KBM-7 (cell line): ENCODE measurements around the gene FLACC1.
"Not testable (repeated sequence)": the region's sequence is repeated elsewhere in the genome, so short reads cannot be mapped to it uniquely, and the experiment has no call there.

Experiments used
- DNase-seq: peaks from one replicate; pipeline ENCODE4 v3.0.0-alpha.2; 2015
- in situ Hi-C: fragments of 300-500 bp; cut with MboI; formaldehyde crosslinking; loops from 2 replicates; pipeline ENCODE4 v1.14.3; 2020; ENCODE audit warnings: low sequenced_read_pairs, low pct_unique_long_range_greater_than_20kb, mixed read lengths

FLACC1 gene

DNA sequence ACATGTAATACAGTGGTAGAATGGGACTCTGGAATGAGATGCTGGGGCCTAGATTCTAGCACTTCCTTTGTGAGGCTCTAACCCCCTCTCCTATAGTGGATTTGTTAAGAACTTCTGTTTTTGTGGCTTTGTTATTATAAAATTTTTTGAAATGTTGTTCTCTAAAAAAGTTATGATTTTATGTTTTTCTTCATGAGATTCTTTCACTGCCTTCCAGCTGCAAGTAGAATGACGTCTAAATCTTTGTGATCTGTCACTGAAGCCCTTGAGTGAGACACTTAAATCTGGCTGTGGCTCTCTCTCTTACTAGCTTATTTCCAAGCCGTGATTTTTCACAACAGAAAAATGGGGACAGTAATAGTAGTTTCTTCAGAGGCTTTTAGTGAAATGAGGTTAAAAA is 95.2 kb downstream of the FLACC1 start:
- in situ Hi-C loops, result loop anchor here (25.0 kb wide), 1 partner anchor 100 kb away; the partner anchor contains the start of gene FLACC1
- peak; percentile 46 for DNase-seq

DNA sequence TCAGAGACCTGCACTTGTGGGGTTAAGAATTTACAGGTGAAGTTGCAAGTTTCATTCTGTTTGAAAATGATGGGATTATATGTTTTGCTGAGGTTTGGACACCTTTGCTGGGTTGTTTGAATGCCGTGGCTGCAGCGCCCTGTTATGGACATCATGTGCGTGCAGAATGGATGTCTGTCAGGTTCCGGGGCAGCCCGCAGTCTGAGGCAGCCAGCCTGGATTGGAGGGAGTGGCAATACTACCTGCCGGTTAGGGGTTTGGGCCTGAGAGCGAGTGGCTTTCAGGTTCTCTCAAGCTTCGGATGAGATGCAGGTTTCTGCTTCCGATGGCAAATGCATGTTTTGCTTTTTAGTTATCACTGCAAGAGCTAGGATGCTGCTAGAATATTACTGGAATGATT is 95.7 kb downstream of the FLACC1 start:
- in situ Hi-C loops, result loop anchor here (25.0 kb wide), 1 partner anchor 101 kb away; the partner anchor contains the start of gene FLACC1

DNA sequence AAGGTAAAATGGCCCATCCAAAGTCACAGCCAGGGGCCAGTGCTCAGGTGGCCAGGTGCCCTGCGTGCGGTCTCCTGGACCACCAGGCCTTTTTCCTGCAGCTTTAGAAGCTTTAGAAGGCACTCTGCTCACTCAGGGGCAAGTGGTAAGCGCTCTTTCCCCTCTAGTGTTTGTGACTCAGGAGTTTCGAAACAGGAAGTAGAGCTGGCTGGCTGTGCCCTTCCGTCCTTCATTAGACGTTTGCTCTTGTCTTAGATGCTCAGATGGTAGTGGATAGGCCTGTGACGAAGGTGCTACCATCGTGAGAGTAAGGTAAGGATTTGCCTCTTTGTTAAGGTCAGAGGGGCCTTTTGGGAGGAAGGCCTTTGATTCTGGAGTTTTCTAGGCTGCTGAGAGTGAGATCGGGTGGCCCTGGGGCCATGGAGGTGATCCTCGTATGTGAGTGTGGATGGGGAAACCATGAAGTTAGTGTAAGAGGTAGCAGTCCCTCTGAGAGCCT is 96.8 kb downstream of the FLACC1 start, which contains the start of gene CASP8:
Gene CASP8, plus strand, starts transcription at position 235 of the 499 bp plus-strand sequence. CDS start 5,951 bp downstream, outside the sequence.
- in situ Hi-C loops, result loop anchor here (25.0 kb wide), 1 partner anchor 102 kb away; the partner anchor contains the start of gene FLACC1
- DNase-seq, result peak; percentile 89

More for the DNA sequence above, 95.7 kb downstream of the FLACC1 start:
- peak; percentile 63 for DNase-seq

DNA sequence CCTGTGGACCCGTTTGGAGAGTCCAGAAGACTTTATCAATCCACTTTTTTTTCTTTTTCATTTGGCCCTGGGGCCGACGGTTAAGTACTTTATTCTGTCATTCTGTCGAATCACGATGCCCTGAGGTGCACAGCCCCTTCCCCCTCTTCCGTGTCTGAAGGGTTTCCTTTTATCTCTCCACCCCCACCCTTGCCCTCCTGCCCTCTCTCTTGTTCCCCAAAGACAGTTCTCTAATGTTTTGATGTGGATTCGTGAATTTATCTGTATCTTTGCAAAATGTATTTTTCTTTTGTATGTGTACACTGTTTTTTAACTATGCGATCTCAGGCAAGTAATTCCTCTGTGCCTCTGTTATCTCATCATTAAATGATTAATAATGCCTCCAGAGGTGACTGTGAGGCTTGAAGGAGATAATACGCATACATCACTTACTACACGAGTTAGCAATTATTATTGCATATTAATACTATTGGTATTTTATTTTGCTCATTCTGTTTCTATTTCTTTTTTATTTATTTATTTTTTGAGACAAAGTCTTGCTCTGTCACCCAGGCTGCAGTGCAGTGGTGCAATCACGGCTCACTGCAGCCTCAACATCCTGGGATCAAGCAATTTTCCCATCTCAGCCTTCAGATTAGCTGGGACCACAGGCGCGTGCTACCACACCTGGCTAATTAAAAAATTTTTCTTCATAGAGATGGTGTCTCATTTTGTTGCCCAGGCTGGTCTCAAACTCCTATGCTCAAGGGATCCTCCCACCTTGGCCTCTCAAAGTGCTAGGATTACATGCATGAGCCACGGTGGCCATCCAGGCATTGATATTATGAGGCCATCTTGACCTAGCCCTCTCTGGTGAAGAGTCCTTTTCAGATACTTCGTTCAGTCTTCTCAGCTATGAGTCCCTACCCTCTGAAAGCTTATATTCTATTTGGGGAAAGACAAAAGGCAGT is 98.2 kb downstream of the FLACC1 start:
- no peak for DNase-seq
- in situ Hi-C loops, result loop anchor here (25.0 kb wide), 1 partner anchor 103 kb away; the partner anchor contains the start of gene FLACC1

DNA sequence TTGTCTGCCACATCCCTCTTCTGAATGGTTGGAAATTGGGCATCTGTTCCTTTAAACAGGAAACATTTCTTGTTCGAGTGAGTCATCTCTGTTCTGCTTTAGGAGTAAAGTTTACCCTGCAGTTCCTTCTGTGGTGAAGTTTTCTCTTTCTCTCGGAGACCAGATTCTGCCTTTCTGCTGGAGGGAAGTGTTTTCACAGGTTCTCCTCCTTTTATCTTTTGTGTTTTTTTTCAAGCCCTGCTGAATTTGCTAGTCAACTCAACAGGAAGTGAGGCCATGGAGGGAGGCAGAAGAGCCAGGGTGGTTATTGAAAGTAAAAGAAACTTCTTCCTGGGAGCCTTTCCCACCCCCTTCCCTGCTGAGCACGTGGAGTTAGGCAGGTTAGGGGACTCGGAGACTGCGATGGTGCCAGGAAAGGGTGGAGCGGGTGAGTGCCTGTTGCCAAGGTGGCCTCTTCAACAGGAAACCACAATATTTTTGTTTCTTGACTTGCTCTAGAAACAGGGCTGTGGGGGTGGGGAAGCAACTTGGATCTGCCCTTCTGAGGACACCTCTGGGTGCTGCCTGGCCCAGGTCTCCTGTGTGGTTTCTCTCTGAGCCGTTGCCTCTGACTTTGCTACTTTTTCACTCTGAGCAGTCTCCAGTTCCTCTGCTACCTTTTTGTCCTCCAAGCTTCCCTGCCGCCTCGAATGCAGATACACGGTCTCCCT is 99.0 kb downstream of the FLACC1 start:
- DNase-seq, result peak; percentile 97
- in situ Hi-C loops, result loop anchor here (25.0 kb wide), 1 partner anchor 104 kb away; the partner anchor contains the start of gene FLACC1

DNA sequence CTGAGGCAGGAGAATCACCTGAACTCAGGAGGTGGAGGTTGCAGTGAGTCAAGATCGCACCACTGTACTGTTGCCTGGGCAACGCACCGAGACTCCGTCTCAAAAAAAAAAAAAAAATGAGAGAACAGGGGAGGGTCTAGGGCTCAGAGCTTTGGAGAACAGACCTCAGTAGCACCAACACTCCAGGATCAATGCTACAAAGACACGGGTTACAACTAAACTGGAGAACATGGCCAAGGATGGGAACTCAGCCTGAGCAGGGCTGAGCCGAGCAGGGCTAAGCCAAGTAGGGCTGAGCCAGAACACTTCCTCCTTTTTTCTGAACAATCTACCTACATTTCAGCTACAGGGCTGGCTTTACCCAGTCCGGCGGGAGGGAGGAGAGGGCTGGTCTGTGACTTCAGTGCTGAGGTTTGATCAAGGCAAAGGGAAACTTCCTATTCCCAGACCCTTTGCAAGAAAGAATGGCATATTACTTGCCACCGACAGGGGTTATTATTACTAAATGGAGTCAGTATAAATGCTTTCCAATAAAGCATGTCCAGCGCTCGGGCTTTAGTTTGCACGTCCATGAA is 99.7 kb downstream of the FLACC1 start:
- peak; percentile 94 for DNase-seq
- in situ Hi-C loops, result loop anchor here (25.0 kb wide), 1 partner anchor 105 kb away; the partner anchor contains the start of gene FLACC1

DNA sequence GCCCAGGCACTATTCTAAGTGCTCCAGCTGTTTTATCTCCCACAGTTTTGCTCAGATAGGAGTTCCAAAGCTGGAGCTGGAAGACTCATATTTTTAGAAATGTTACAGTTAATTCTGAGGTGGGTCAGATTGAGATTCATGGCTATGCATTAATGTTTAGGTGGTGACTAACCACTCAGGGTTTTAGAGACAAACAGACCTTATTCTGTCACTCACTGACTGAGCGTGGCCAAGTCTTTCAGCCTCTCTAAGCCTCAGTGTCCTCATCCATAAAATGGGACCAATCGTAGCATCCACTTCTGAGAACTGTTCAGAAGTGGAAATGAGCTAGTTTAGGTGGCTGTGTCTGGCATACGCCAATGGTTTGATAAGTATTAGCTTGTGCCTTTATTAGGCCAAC is 101.1 kb downstream of the FLACC1 start:
- in situ Hi-C loops, result loop anchor here (25.0 kb wide), 1 partner anchor 106 kb away; the partner anchor contains the start of gene FLACC1
- no peak for DNase-seq

DNA sequence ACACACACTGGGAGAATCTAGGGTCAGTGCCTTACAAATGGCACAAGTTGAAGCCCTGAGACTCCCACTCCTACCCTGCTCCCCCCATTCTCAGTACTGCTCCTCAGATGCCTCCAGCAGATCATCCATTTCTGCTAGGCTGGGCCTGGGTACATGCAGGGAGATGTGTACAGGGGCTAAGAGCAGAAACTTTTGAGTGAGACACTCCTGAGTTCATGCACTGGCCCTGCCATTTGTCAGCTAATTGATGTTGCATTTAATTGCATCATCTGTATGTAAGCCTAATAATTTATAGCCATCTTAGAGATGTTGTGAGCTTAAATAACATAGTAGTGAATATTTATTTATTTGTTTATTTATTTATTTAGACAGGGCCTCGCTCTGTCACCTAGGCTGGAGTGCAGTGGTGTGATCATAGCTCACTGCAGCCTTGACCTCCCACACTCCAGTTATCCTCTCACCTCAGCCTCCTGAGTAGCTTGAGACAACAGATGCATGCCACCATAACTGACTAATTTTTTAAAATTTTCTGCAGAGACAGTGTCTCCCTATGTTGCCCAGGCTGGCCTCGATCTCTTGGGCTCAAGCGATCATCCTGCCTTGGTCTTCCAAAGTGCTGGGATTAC is 101.6 kb downstream of the FLACC1 start:
- no peak for DNase-seq
- in situ Hi-C loops, result loop anchor here (25.0 kb wide), 1 partner anchor 107 kb away; the partner anchor contains the start of gene FLACC1

DNA sequence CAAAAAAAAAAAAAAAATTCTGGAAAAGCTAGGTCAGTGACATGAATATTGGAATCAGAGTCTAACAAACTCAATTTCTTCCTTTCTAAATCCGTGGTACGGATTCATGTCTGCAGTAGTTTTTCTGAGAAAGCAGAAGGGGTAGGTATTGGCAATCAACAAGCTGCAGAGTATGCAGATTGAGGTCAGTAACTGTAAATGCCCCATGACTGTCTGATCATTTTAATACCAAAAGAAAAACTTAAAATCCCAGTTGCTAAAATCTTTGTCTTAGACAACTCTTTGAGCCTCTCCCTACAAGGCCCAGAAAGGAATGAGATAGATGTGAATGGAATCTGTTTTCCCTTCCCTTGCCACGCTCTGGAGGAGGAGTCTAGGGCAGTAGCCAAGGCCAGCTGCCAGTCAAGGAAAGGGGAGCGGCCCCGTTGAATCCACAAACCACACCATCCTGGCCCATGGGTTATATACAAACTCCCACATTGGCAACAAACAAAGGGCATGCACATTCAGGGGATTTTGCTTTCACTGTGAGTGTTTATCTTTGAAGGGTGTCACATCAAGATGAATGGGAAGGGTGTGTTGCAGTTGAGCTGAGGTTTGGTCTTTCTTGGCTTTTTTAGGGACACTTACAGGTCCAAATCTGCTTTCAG is 102.9 kb downstream of the FLACC1 start:
- in situ Hi-C loops, result loop anchor here (25.0 kb wide), 1 partner anchor 108 kb away; the partner anchor contains the start of gene FLACC1

DNA sequence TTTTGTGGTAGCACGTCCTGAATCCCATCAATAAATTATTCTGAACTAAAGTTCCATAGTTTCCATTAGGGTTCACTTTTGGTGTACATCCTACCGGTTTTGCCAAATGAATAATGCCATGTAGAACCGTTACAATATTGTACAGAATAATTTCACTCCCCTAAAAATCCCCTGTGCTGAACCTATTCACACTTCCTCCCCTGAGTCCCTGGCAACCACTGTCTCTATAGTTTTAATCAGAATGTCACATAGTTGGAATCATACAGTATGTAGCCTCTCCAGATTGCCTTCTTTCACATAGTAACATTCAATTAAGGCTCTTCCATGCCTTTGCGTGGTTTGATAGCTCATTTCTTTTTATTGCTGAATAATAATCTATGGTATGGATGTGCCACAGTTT is 106.4 kb downstream of the FLACC1 start:
- in situ Hi-C loops, result loop anchor here (25.0 kb wide), 1 partner anchor 112 kb away; the partner anchor contains the start of gene FLACC1
- no peak for DNase-seq

More for the DNA sequence above, 102.9 kb downstream of the FLACC1 start:
- peak; percentile 70 for DNase-seq

DNA sequence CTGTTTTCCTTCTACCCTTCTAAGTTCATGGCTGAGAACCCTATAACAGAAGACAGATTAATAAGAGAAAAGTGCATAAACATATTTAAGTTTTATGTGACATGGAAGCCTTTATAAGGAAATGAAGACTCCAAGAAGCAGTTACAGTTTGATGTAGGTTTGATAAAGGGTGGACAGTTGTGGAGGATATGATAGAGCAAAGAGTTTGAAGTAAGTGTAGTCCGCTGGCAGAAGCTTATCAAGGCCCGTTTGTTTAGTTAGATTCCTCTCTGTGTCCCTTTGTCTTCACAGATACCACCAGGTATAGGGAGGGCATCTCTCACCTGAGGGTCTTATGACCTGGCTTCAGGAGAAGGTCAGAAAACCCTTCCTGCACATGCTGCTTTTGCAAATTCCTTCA is 107.3 kb downstream of the FLACC1 start:
- no peak for DNase-seq
- in situ Hi-C loops, result loop anchor here (25.0 kb wide), 1 partner anchor 112 kb away; the partner anchor contains the start of gene FLACC1

DNA sequence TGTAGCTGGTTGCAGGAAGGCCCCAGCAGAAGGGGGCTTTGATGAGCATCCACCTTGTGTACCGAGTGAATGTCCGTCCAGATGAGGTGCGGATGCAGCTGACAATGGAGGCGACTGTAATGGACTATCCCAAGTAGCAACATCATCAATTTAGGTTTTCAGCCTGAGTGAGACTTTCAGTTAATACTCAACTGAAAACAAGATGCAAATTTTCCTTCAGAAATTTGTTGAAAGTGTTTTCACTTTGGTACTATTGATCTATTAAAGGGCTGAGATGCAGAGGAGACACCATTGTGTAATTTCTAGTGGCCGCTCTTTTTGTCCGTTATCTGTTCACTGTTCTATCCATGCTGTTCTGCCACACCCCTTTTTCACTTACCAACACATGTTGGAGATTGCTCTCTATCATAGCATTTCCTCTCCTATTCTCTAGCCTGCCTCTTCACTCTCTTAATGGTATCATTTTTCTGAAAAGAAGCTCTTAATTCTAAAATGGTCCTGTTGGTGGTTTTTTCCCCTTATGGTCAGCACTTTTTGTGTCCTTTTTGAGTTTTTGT is 108.8 kb downstream of the FLACC1 start:
- in situ Hi-C loops, result no loop called here

DNA sequence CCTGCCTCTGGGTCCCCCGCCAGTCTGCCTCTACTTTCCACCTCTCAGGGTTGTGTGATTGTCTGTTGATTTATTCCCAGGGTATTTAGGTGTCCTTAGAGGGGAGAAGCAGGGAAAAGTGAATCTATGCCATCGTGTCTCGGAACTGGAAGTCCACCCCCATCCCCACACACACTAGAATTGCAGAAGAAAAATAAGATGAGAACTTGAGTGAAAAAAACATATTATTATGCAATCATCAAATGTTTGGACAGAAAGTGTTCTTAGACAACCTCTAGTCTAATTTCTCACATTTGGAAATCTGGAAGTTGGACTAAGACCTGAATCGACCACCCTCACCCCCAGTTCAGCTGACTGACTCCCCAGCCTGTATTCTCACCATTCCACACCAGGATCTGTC is 110.9 kb downstream of the FLACC1 start:
- DNase-seq, result no peak
- in situ Hi-C loops, result no loop called here

More for the DNA sequence above, 108.8 kb downstream of the FLACC1 start:
- no peak for DNase-seq

DNA sequence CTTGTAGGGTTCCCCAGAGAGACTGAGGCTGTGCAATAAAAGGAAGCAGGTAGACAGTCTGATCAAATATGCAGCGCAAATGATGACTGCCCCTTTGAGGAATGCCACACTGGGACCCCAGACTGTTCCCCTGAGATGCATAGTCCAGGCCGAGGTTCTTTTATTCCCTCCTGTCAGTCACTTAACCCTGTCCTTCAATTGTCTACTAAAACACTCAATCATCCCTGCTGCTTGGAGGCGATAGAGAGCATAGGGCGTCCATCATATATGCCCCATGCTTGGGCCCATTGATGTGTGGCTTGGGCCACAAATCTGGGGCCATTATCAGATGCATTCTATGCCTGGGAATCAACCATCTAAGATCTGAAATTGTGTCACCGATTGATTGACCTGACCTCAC is 112.3 kb downstream of the FLACC1 start:
- no peak for DNase-seq
- in situ Hi-C loops, result no loop called here

DNA sequence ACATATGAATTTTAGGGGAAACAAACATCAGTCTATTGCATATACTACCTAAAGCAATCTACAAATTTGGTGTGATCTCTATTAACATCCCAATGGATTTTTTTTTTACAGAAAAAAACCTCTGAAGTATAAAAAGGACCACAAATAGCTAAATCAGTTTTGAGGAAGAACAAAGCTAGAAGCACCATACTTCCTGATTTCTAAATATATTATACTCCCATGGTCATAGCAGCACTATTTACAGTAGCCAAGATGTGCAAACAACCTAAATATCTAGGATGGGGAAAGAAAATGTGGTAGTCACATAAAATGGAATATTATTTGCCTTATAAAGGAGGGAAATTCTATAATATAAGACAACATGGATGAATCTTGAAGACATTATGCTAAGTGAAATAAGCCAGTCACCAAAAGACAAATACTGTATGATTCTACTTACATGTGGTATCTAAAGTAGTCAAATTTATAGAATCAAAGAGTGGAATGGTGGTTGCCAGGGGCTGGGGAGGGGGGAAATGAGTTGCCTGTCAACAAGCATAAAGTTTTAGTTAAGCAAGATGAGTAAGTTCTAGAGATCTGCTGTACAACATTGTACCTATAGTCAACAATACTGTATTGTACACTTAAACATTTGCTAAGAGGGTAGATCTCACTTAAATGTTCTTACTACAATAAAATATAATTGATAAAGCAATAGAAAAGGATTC is 114.4 kb downstream of the FLACC1 start:
- in situ Hi-C loops, result no loop called here
- no peak for DNase-seq

DNA sequence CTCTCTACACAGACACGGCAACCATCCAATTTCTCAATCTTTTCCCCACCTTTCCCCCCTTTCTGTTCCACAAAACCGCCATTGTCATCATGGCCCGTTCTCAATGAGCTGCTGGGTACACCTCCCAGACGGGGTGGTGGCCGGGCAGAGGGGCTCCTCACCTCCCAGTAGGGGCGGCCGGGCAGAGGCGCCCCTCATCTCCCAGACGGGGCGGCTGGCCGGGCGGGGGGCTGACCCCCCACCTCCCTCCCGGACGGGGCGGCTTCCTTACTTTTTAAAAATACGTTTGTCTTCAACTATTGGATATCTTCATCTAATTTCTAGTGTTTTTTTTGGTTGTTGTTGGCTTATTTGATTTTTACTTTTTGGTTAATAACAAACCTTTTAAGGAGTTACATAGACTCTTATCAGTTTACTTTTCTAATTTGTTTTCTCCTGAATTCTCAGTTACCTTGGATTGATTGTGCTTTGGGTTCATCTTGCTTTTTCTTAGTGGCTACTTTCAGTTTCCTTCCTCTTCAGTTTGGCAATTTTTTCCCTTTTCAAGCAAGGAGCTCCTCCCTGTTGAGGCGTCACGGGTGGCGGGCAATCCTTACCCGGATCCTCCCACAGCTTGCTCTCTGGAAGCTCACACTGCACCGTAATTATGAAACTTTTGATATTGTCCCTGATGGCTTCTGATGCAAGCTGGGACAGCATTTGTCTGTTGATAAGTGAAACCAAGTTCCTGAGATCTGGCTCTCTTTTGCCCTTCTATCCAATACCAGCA is 117.8 kb downstream of the FLACC1 start:
- in situ Hi-C loops, result not testable (repeated sequence)
- peak; percentile 58 for DNase-seq
